ENCODE data around the gene MSH4.
"Not testable (repeated sequence)": the region's sequence is repeated elsewhere in the genome, so short reads cannot be mapped to it uniquely, and the experiment has no call there.

MSH4 gene

GRCh38 chr1:75796376-75797272 lies at the start of gene MSH4:
Gene MSH4, plus strand, starts transcription at chr1:75796882. Its CDS starts 104 bp downstream, at chr1:75796986.
- peak in 1 of 2 donors; percentile 22 for DNase-seq (ENCODE audit: low read depth in 2 of 2)

GRCh38 chr1:75757210-75757609 lies 39.5 kb upstream of the MSH4 start:
- DNase-seq (ENCODE audit: low read depth in 2 of 2): not testable (repeated sequence)

- not testable (repeated sequence) for DNase-seq (ENCODE audit: low read depth in 2 of 2)
Observed at GRCh38 chr1:75758543-75758942, 38.1 kb upstream of the MSH4 start.

GRCh38 chr1:75764057-75764655 lies 32.5 kb upstream of the MSH4 start:
- DNase-seq (ENCODE audit: low read depth in 2 of 2): no peak

GRCh38 chr1:75765697-75766355 lies 30.9 kb upstream of the MSH4 start:
- no peak for DNase-seq (ENCODE audit: low read depth in 2 of 2)

- DNase-seq (ENCODE audit: low read depth in 2 of 2): no peak
Observed at GRCh38 chr1:75768016-75768415, 28.7 kb upstream of the MSH4 start.

GRCh38 chr1:75770761-75771160 lies 25.9 kb upstream of the MSH4 start:
- DNase-seq (ENCODE audit: low read depth in 2 of 2): no peak

- DNase-seq (ENCODE audit: low read depth in 2 of 2): no peak
Observed at GRCh38 chr1:75771978-75772377, 24.7 kb upstream of the MSH4 start.

- not testable (repeated sequence) for DNase-seq (ENCODE audit: low read depth in 2 of 2)
Observed at GRCh38 chr1:75777812-75778211, 18.9 kb upstream of the MSH4 start.

- not testable (repeated sequence) for DNase-seq (ENCODE audit: low read depth in 2 of 2)
Observed at GRCh38 chr1:75778694-75779093, 18.0 kb upstream of the MSH4 start.

GRCh38 chr1:75780183-75780582 lies 16.5 kb upstream of the MSH4 start:
- not testable (repeated sequence) for DNase-seq (ENCODE audit: low read depth in 2 of 2)

GRCh38 chr1:75783920-75784319 lies 12.8 kb upstream of the MSH4 start:
- not testable (repeated sequence) for DNase-seq (ENCODE audit: low read depth in 2 of 2)

- DNase-seq (ENCODE audit: low read depth in 2 of 2): no peak
Observed at GRCh38 chr1:75785320-75785982, 11.2 kb upstream of the MSH4 start.

GRCh38 chr1:75785983-75786853 lies 10.5 kb upstream of the MSH4 start, which contains the start of gene RABGGTB:
Gene RABGGTB, plus strand, starts transcription at chr1:75786256. Its CDS starts 16 bp downstream, at chr1:75786272.
- DNase-seq (ENCODE audit: low read depth in 2 of 2): peak; percentile 86 to 90

- no peak for DNase-seq (ENCODE audit: low read depth in 2 of 2)
Observed at GRCh38 chr1:75786901-75787493, 9.7 kb upstream of the MSH4 start.

- DNase-seq (ENCODE audit: low read depth in 2 of 2): no peak
Observed at GRCh38 chr1:75787524-75787923, 9.2 kb upstream of the MSH4 start.

GRCh38 chr1:75789988-75790387 lies 6.7 kb upstream of the MSH4 start:
- DNase-seq (ENCODE audit: low read depth in 2 of 2): no peak

GRCh38 chr1:75791022-75791421 lies 5.7 kb upstream of the MSH4 start:
- no peak for DNase-seq (ENCODE audit: low read depth in 2 of 2)

- DNase-seq (ENCODE audit: low read depth in 2 of 2): no peak
Observed at GRCh38 chr1:75792091-75792490, 4.6 kb upstream of the MSH4 start.

- DNase-seq (ENCODE audit: low read depth in 2 of 2): no peak
Observed at GRCh38 chr1:75794382-75794781, 2.3 kb upstream of the MSH4 start.

All from stimulated activated CD4-positive, alpha-beta T cell treated with anti-CD3 and anti-CD28 coated beads, Interleukin-4, amount 100 ng/mL, for 48 hours (primary cell).